OCI-LY7 (cell line): Measurements from ENCODE around the gene DNER. TPM values are rescaled to one million over a fixed set of nuclear protein-coding genes. Genes with fewer than 3 reads are reported as not detected.

Source experiments
- BruUV-seq: library from RNA; stranded (reverse); fragments of 400-500 nt; replicated peaks from 2 replicates; lab custom pipeline; 2021; lab: Mats Ljungman, UMichigan
- CTCF ChIA-PET: fragments of 300-600 bp; sonication (Branson Sonifier 250); formaldehyde crosslinking; loops from one replicate; lab custom pipeline; 2022; ENCODE audit warnings: antibody characterized with exemption; ENCODE audit not compliant: unreplicated experiment; lab: Charles Lee
- POLR2A ChIA-PET: fragments of 300-600 bp; sonication (Branson Sonifier 250); formaldehyde crosslinking; loops from one replicate; lab custom pipeline; 2022; ENCODE audit warnings: antibody characterized with exemption; lab: Charles Lee
- DNase-seq: peaks from one replicate; pipeline ENCODE4 v3.0.0-alpha.2; 2015; ENCODE audit warnings: low spot score
- H2AFZ ChIP-seq: fragments of 200-600 bp; sonication (generic), shearing (Covaris generic); 2 replicates; pipeline ENCODE4 v1.6.1; 2014; ENCODE audit warnings: mild to moderate bottlenecking, antibody characterized with exemption, low read length, moderate library complexity
- H3K27ac ChIP-seq: fragments of 200-600 bp; sonication (generic); 2 replicates; pipeline ENCODE4 v1.5.1; 2014; ENCODE audit warnings: mixed run types, low read depth, mild to moderate bottlenecking, moderate library complexity, low read length, inconsistent platforms; ENCODE audit not compliant: poor library complexity, severe bottlenecking
- H3K36me3 ChIP-seq: fragments of 200-600 bp; sonication (generic); 2 replicates; pipeline ENCODE4 v1.6.1; 2014; ENCODE audit warnings: mild to moderate bottlenecking, antibody characterized with exemption, low read length, moderate library complexity, mixed read lengths; ENCODE audit not compliant: insufficient read depth
- H3K4me1 ChIP-seq: fragments of 200-600 bp; sonication (generic); 2 replicates; pipeline ENCODE4 v1.5.1; 2014; ENCODE audit warnings: mild to moderate bottlenecking, low read length; ENCODE audit not compliant: insufficient read depth, poor library complexity, severe bottlenecking
- H3K4me2 ChIP-seq: fragments of 200-600 bp; sonication (generic); 2 replicates; pipeline ENCODE4 v1.6.1; 2014; ENCODE audit warnings: mild to moderate bottlenecking, low read length
- H3K4me3 ChIP-seq: fragments of 200-600 bp; sonication (generic); 2 replicates; pipeline ENCODE4 v1.5.1; 2014; ENCODE audit warnings: mild to moderate bottlenecking, low read depth, low read length; ENCODE audit not compliant: poor library complexity, severe bottlenecking
- H3K79me2 ChIP-seq: fragments of 200-600 bp; sonication (generic); 2 replicates; pipeline ENCODE4 v1.6.1; 2016; ENCODE audit warnings: low read depth, mild to moderate bottlenecking, low read length, moderate library complexity, mixed read lengths; ENCODE audit not compliant: insufficient read depth
- H3K9me2 ChIP-seq: fragments of 200-600 bp; sonication (generic); 2 replicates; pipeline ENCODE4 v1.6.1; 2016; ENCODE audit warnings: mild to moderate bottlenecking, low read length, mixed read lengths; ENCODE audit not compliant: insufficient read depth
- H3K9me3 ChIP-seq: fragments of 200-600 bp; sonication (generic); 2 replicates; pipeline ENCODE4 v1.6.1; 2014; ENCODE audit warnings: mild to moderate bottlenecking, mixed run types, low read length, mixed read lengths
- H4K20me1 ChIP-seq: fragments of 200-600 bp; sonication (generic); 2 replicates; pipeline ENCODE4 v1.6.1; 2014; ENCODE audit warnings: mild to moderate bottlenecking, antibody characterized with exemption, low read length, moderate library complexity, mixed read lengths; ENCODE audit not compliant: insufficient read depth
- CTCF ChIP-seq: fragments of 200-600 bp; sonication (generic); conservative IDR thresholded peaks from 2 replicates; pipeline ENCODE4 v1.5.1; 2014; ENCODE audit warnings: mild to moderate bottlenecking, antibody characterized with exemption, low read length, moderate library complexity, mixed read lengths
- EZH2phosphoT487 ChIP-seq: fragments of 200-600 bp; sonication (generic); IDR thresholded peaks from 2 replicates; pipeline ENCODE4 v1.6.1; 2018; ENCODE audit warnings: low read depth, borderline replicate concordance, mild to moderate bottlenecking, mixed run types, antibody characterized with exemption, low read length, moderate library complexity, mixed read lengths
- intact Hi-C: fragments of 100-400 bp; cut with micrococcal nuclease; formaldehyde crosslinking; loops from one replicate; pipeline ENCODE4 v1.10.0; 2022; ENCODE audit not compliant: unreplicated experiment
- total RNA-seq, 2 experiments: library from RNA; depleted of rRNA in 1 of 2; stranded (reverse); fragments of >200 nt in 1 of 2; shearing (Covaris generic) in 1 of 2; gene quantifications; 2 replicates each; pipeline ENCODE4 v1.2.3, GENCODE V29; 2014 to 2022

The DNER gene
- total RNA-seq, 2 experiments from 2014 or later, result not detected

DNA sequence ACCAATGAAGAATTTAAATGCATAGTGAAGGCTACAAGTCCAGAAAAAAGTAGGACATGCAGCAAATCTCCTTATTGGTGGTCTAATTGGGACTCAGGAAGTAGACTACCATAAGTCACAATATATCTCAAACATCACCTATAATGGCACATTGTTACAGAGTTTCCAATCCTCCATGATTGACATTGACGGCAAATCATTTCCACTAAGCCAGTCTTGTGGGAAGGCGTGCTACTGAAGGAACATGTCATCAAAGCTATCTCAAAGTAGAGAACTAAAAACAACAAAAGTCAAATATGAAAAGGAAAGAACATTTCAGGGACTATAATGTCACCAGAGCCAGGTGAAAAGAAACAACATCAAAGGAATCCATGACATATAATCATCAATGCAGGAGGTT is 276.9 kb downstream of the DNER start:
- Histone ChIP-seq H3K36me3 (no peaks in the 10 kb centered on the region), H3K4me2 (no peak overlapping the region), H3K4me1 (no peaks in the 10 kb centered on the region), H3K9me3 (no peaks in the 10 kb centered on the region), H2AFZ (no peak overlapping the region), H3K27ac (no peak overlapping the region), H3K4me3 (no peak overlapping the region), H3K9me2 (no peaks in the 10 kb centered on the region), H3K79me2 (no peaks in the 10 kb centered on the region), H4K20me1 (no peaks in the 10 kb centered on the region)
- intact Hi-C loops, result no loop called here
- POLR2A ChIA-PET, result interaction anchor here (0.6 kb wide), 1 partner anchor 245 kb away, joined by 3 read pairs; no protein-coding TSS in a partner anchor
- CTCF ChIA-PET, result no interaction called here
- TF ChIP-seq CTCF, result no peak
- TF ChIP-seq EZH2phosphoT487, result no peak
- DNase-seq, result no peak
- no TSS peak for BruUV-seq

- BruUV-seq, result no TSS peak
- no peak for DNase-seq
- H3K79me2 ChIP-seq, result no peaks in the 10 kb centered on the region
- no peaks in the 10 kb centered on the region for H3K36me3 ChIP-seq
- no peak overlapping the region for H2AFZ ChIP-seq
- H3K9me3 ChIP-seq, result no peaks in the 10 kb centered on the region
- no peaks in the 10 kb centered on the region for H4K20me1 ChIP-seq
- no peak overlapping the region for H3K27ac ChIP-seq
- POLR2A ChIA-PET, result no interaction called here
- intact Hi-C loops, result loop anchor here (5.0 kb wide), 1 partner anchor 283 kb away; no protein-coding TSS in a partner anchor
- H3K4me1 ChIP-seq, result no peaks in the 10 kb centered on the region
- no peak overlapping the region for H3K4me3 ChIP-seq
- CTCF ChIA-PET, result no interaction called here
- no peaks in the 10 kb centered on the region for H3K9me2 ChIP-seq
- TF ChIP-seq EZH2phosphoT487 (no peak), CTCF (no peak)
- H3K4me2 ChIP-seq, result no peak overlapping the region
These were observed 280.2 kb downstream of the DNER start for GRCh38 chr2:229434187-229434586.

DNA sequence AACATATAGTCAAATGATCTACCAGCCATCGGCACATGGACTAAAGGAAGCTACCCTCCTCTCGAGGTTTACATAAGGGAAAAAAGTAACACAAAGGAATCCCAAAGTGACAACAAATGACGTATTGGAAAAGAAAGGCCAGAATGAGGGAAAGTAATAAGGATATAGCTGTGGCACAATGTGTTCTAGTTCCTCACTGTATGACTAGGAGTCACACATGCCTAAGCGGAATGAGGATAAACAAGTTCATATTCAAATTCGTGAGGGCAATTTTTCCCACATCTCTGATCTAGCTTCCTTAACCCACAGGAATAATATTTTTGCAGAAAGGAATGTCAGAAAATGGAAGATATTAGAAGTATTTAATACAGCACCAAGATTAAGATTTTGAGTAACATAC is 281.0 kb downstream of the DNER start:
- Histone ChIP-seq H3K9me3 (no peaks in the 10 kb centered on the region), H4K20me1 (no peaks in the 10 kb centered on the region), H3K27ac (no peak overlapping the region), H3K4me1 (no peaks in the 10 kb centered on the region), H3K36me3 (no peaks in the 10 kb centered on the region), H2AFZ (no peak overlapping the region), H3K4me2 (no peak overlapping the region), H3K9me2 (no peaks in the 10 kb centered on the region), H3K79me2 (no peaks in the 10 kb centered on the region), H3K4me3 (no peak overlapping the region)
- CTCF ChIA-PET, result no interaction called here
- POLR2A ChIA-PET, result interaction anchor here (0.6 kb wide), 1 partner anchor 24 kb away, joined by 5 read pairs; no protein-coding TSS in a partner anchor
- BruUV-seq, result no TSS peak
- no peak for DNase-seq
- TF ChIP-seq CTCF, result no peak
- TF ChIP-seq EZH2phosphoT487, result no peak
- intact Hi-C loops, result loop anchor here (5.0 kb wide), 1 partner anchor 284 kb away; no protein-coding TSS in a partner anchor
